Measurements from ENCODE around the gene FRS2.

DNA sequence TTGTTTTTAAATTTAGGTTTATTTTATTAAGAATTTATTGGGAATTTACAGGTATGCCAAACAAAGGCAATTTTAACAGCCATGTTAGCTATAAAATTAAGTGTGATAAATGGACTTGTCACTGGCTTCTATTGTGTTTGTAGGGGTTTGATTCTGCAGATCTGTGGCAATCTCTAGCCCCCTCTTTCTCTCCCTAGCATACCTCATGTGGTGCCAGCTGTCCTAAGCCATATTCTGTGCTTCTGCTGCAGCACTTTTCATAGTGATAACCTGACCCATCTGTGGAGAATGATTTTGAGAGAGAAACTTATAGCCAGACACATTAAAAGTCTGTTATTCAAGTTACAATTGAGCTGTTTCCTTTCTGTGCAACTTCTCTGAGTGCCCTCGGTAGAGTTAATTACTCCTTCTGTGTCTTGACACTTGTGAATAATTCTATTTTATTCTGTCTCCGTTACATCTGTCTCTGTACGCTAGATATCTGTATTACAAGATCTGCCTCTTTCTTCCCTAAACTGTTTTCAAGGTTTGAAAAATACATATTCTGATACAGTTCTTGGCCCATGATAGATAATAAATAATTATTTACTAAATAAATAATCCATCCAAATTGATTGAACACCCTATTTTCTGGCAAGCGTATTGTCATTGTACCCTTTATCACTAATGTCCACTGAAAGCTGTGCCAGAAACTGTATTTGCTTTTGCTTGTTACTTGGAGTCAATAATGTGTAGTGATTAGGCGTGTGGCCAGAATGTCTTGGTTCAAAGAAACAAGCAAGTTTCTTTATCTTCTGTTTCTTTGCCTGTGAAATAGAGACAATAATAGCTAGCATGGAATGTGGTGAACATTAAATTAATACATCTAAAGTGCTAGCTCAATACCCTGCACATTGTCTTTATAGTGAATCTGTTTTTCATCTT lies 40.0 kb downstream of the FRS2 start:
- TF ChIP-seq, protein P1, sequence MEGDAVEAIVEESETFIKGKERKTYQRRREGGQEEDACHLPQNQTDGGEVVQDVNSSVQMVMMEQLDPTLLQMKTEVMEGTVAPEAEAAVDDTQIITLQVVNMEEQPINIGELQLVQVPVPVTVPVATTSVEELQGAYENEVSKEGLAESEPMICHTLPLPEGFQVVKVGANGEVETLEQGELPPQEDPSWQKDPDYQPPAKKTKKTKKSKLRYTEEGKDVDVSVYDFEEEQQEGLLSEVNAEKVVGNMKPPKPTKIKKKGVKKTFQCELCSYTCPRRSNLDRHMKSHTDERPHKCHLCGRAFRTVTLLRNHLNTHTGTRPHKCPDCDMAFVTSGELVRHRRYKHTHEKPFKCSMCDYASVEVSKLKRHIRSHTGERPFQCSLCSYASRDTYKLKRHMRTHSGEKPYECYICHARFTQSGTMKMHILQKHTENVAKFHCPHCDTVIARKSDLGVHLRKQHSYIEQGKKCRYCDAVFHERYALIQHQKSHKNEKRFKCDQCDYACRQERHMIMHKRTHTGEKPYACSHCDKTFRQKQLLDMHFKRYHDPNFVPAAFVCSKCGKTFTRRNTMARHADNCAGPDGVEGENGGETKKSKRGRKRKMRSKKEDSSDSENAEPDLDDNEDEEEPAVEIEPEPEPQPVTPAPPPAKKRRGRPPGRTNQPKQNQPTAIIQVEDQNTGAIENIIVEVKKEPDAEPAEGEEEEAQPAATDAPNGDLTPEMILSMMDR (IDR thresholded peaks at IDR 0.05) = no peak
- TF ChIP-seq POLR2A (IDR thresholded peaks at IDR 0.05) (no peak), EP300 (IDR thresholded peaks at IDR 0.05) (no peak), POLR2AphosphoS5 (IDR thresholded peaks at IDR 0.05) (no peak)

All from suprapubic skin (tissue), 4 donors.